H9 (cell line): Measurements from ENCODE around the gene FHIT. TPM values are rescaled to one million over a fixed set of nuclear protein-coding genes. Genes with fewer than 3 reads are reported as not detected.

ENCODE experiments used
- DNase-seq: peaks from one replicate; pipeline ENCODE4 v3.0.0-alpha.2; 2017
- H2AFZ ChIP-seq: one replicate; pipeline ENCODE4 v1.6.1; 2013; ENCODE audit warnings: mild to moderate bottlenecking, low read length, control low read depth, moderate library complexity
- H2AK5ac ChIP-seq: 2 replicates; pipeline ENCODE4 v1.6.1; 2013; ENCODE audit warnings: low read length, control low read depth, mixed read lengths; ENCODE audit not compliant: insufficient read length
- H2BK120ac ChIP-seq: one replicate; pipeline ENCODE4 v1.6.1; 2013; ENCODE audit warnings: low read depth, mild to moderate bottlenecking, low read length, control low read depth, inconsistent platforms; ENCODE audit not compliant: poor library complexity, severe bottlenecking
- H2BK12ac ChIP-seq: 2 replicates; pipeline ENCODE4 v1.6.1; 2013; ENCODE audit warnings: low read length, control low read depth, mixed read lengths, low read depth; ENCODE audit not compliant: insufficient read length
- H2BK15ac ChIP-seq: 2 replicates; pipeline ENCODE4 v1.6.1; 2013; ENCODE audit warnings: low read depth, low read length, control low read depth
- H2BK20ac ChIP-seq: one replicate; pipeline ENCODE4 v1.6.1; 2013; ENCODE audit warnings: low read depth, mild to moderate bottlenecking, low read length, control low read depth, inconsistent platforms; ENCODE audit not compliant: poor library complexity, severe bottlenecking
- H2BK5ac ChIP-seq: 2 replicates; pipeline ENCODE4 v1.6.1; 2013; ENCODE audit warnings: low read length, control low read depth, mixed read lengths; ENCODE audit not compliant: insufficient read length
- H3K14ac ChIP-seq: 2 replicates; pipeline ENCODE4 v1.6.1; 2013; ENCODE audit warnings: low read length, control low read depth; ENCODE audit not compliant: insufficient read depth
- H3K18ac ChIP-seq: 2 replicates; pipeline ENCODE4 v1.6.1; 2013; ENCODE audit warnings: low read depth, mild to moderate bottlenecking, mixed read lengths, low read length, control low read depth; ENCODE audit not compliant: insufficient read length
- H3K23ac ChIP-seq: 2 replicates; pipeline ENCODE4 v1.6.1; 2013; ENCODE audit warnings: low read length, control low read depth, mixed read lengths, low read depth; ENCODE audit not compliant: insufficient read length
- H3K23me2 ChIP-seq: 2 replicates; pipeline ENCODE4 v1.6.1; 2013; ENCODE audit warnings: low read depth, mild to moderate bottlenecking, mixed read lengths, low read length, control low read depth; ENCODE audit not compliant: insufficient read length, poor library complexity, severe bottlenecking
- H3K27ac ChIP-seq: 2 replicates; pipeline ENCODE4 v1.5.1; 2013; ENCODE audit warnings: low read length, control low read depth, mixed read lengths, low read depth; ENCODE audit not compliant: insufficient read length
- H3K27me3 ChIP-seq: 2 replicates; pipeline ENCODE4 v1.6.1; 2013; ENCODE audit warnings: low read length, control low read depth, inconsistent platforms; ENCODE audit not compliant: insufficient read depth
- H3K4ac ChIP-seq: 2 replicates; pipeline ENCODE4 v1.6.1; 2013; ENCODE audit warnings: low read depth, mild to moderate bottlenecking, control low read depth, inconsistent platforms, low read length, moderate library complexity
- H3K4me1 ChIP-seq: 2 replicates; pipeline ENCODE4 v1.6.1; 2013; ENCODE audit warnings: low read length, control low read depth, inconsistent platforms; ENCODE audit not compliant: insufficient read depth
- H3K4me2 ChIP-seq: 2 replicates; pipeline ENCODE4 v1.6.1; 2013; ENCODE audit warnings: low read length, control low read depth, mixed read lengths; ENCODE audit not compliant: insufficient read length, insufficient read depth
- H3K56ac ChIP-seq: 2 replicates; pipeline ENCODE4 v1.6.1; 2013; ENCODE audit warnings: low read depth, mild to moderate bottlenecking, mixed read lengths, low read length, control low read depth; ENCODE audit not compliant: insufficient read length
- H3K79me1 ChIP-seq: 2 replicates; pipeline ENCODE4 v1.6.1; 2013; ENCODE audit warnings: low read depth, mild to moderate bottlenecking, moderate library complexity, low read length, control low read depth, inconsistent platforms; ENCODE audit not compliant: insufficient read depth, poor library complexity, severe bottlenecking
- H3K79me2 ChIP-seq: 2 replicates; pipeline ENCODE4 v1.6.1; 2013; ENCODE audit warnings: low read length, control low read depth, inconsistent platforms; ENCODE audit not compliant: insufficient read depth
- H3K9ac ChIP-seq: 2 replicates; pipeline ENCODE4 v1.6.1; 2013; ENCODE audit warnings: low read length, control low read depth, mixed read lengths; ENCODE audit not compliant: insufficient read length; ENCODE audit errors: extremely low read depth
- H3K9me3 ChIP-seq: one replicate; pipeline ENCODE4 v1.6.1; 2013; ENCODE audit warnings: low read depth, low read length, inconsistent platforms; ENCODE audit not compliant: control insufficient read depth
- H3T11ph ChIP-seq: one replicate; pipeline ENCODE4 v1.6.1; 2013; ENCODE audit warnings: mild to moderate bottlenecking, low read length, control low read depth, inconsistent platforms
- H4K20me1 ChIP-seq: one replicate; pipeline ENCODE4 v1.6.1; 2013; ENCODE audit not compliant: control insufficient read depth, insufficient read length, insufficient read depth
- H4K5ac ChIP-seq: 2 replicates; pipeline ENCODE4 v1.6.1; 2013; ENCODE audit warnings: low read depth, mild to moderate bottlenecking, mixed read lengths, low read length, control low read depth; ENCODE audit not compliant: insufficient read length
- H4K8ac ChIP-seq: replicated peaks from 2 replicates; pipeline ENCODE4 v1.6.1; 2013; ENCODE audit warnings: low read length, control low read depth, mixed read lengths, low read depth; ENCODE audit not compliant: insufficient read length
- H4K91ac ChIP-seq: 2 replicates; pipeline ENCODE4 v1.6.1; 2013; ENCODE audit warnings: low read depth, mild to moderate bottlenecking, moderate library complexity, mixed read lengths, low read length, control low read depth; ENCODE audit not compliant: insufficient read length
- H3K27ac Mint-ChIP-seq, 3 experiments: 2 replicates in 2 of 3; 3 replicates in 1 of 3; pipeline ENCODE4 v1.8.0; 2020 to 2021; ENCODE audit warnings: mixed read lengths in 3 of 3, mild to moderate bottlenecking in 1 of 3, moderate library complexity in 1 of 3
- H3K27me3 Mint-ChIP-seq: 2 replicates; pipeline ENCODE4 v1.8.0; 2021; ENCODE audit warnings: low read depth, mild to moderate bottlenecking, moderate library complexity, mixed read lengths
- H3K36me3 Mint-ChIP-seq, 3 experiments: 2 replicates in 2 of 3; 3 replicates in 1 of 3; pipeline ENCODE4 v1.8.0; 2020 to 2021; ENCODE audit warnings: low read depth in 3 of 3, mixed read lengths in 3 of 3; ENCODE audit not compliant: insufficient read depth in 1 of 3
- H3K4me1 Mint-ChIP-seq, 2 experiments: 2 replicates each; pipeline ENCODE4 v1.8.0; 2020; ENCODE audit warnings: mixed read lengths in 2 of 2
- H3K4me3 Mint-ChIP-seq, 2 experiments: 2 replicates in 1 of 2; 3 replicates in 1 of 2; pipeline ENCODE4 v1.8.0; 2020 to 2021; ENCODE audit warnings: mild to moderate bottlenecking in 2 of 2, mixed read lengths in 2 of 2, moderate library complexity in 1 of 2
- H3K9me3 Mint-ChIP-seq, 2 experiments: 2 replicates in 1 of 2; 3 replicates in 1 of 2; pipeline ENCODE4 v1.8.0; 2020; ENCODE audit warnings: mild to moderate bottlenecking in 2 of 2, mixed read lengths in 2 of 2, moderate library complexity in 1 of 2
- CTCF ChIP-seq: fragments of 200-600 bp; sonication (generic); conservative IDR thresholded peaks from 3 replicates; pipeline ENCODE4 v1.8.0; 2021; ENCODE audit warnings: antibody characterized with exemption, mild to moderate bottlenecking
- WGBS: extraction: QIAGEN DNeasy Blood & Tissue Kit; methylation state at CpG from one replicate; pipeline ENCODE4 v1.1.7; 2013; ENCODE audit warnings: missing lambda C conversion rate, low lambda C conversion rate, mixed read lengths; ENCODE audit not compliant: insufficient read length; ENCODE audit errors: extremely low coverage; 5-methylcytosine and 5-hydroxymethylcytosine counted together
- total RNA-seq: library from RNA; stranded (reverse); gene quantifications from 2 replicates; pipeline ENCODE4 v1.2.1, GENCODE V29; 2021

The FHIT gene
- total RNA-seq, 1 experiment from 2014 or later: 3.0 TPM

- Histone ChIP-seq H3K14ac (no peak overlapping the region), H4K91ac (no peak overlapping the region), H3K4me1 (no peaks in the 10 kb centered on the region), H4K8ac (no peak overlapping the region), H2BK20ac (no peak overlapping the region), H3T11ph (no peak overlapping the region), H3K56ac (no peak overlapping the region), H3K27me3 (no peaks in the 10 kb centered on the region), H3K79me2 (no peaks in the 10 kb centered on the region), H2BK120ac (no peak overlapping the region), H2BK12ac (no peak overlapping the region), H2BK15ac (no peak overlapping the region), H2BK5ac (no peak overlapping the region), H2AK5ac (no peak overlapping the region), H3K4ac (no peak overlapping the region), H3K4me2 (no peak overlapping the region), H3K23me2 (no peaks in the 10 kb centered on the region), H3K23ac (no peak overlapping the region), H4K20me1 (no peaks in the 10 kb centered on the region), H3K27ac (no peak overlapping the region), H3K79me1 (no peaks in the 10 kb centered on the region), H4K5ac (no peak overlapping the region), H3K9ac (no peak overlapping the region), H3K18ac (no peak overlapping the region), H3K9me3 (no peaks in the 10 kb centered on the region), H2AFZ (no peak overlapping the region)
- Mint-ChIP-seq H3K4me3 (no peak overlapping the region), H3K27me3 (no peaks in the 10 kb centered on the region), H3K36me3 (no peaks in the 10 kb centered on the region), H3K4me1 (peaks cover 0 to 3% of the 10 kb centered on the region in 2 experiments; a peak in 1 of 4 replicates), H3K27ac (no peak overlapping the region), H3K9me3 (no peaks in the 10 kb centered on the region)
- DNase-seq: no peak
- WGBS: no CpG with 5 or more reads among the region's 3 CpGs
- no peak for TF ChIP-seq CTCF
Observed at GRCh38 chr3:60453326-60453725, 797.9 kb downstream of the FHIT start.
